IPS-15b (cell line): ENCODE results near the gene RBM17.

ENCODE experiments used
- H3K27me3 ChIP-seq: one replicate; pipeline ENCODE4 v1.6.1; 2013; ENCODE audit warnings: low read length; ENCODE audit not compliant: control insufficient read depth, insufficient read depth
- H3K36me3 ChIP-seq: one replicate; pipeline ENCODE4 v1.6.1; 2013; ENCODE audit warnings: low read length; ENCODE audit not compliant: control insufficient read depth, insufficient read depth
- H3K4me1 ChIP-seq: one replicate; pipeline ENCODE4 v1.6.1; 2013; ENCODE audit warnings: mild to moderate bottlenecking, low read length; ENCODE audit not compliant: control insufficient read depth, insufficient read depth
- H3K4me3 ChIP-seq: one replicate; pipeline ENCODE4 v1.5.1; 2013; ENCODE audit warnings: low read depth, low read length
- H3K9ac ChIP-seq: one replicate; pipeline ENCODE4 v1.6.1; 2013; ENCODE audit warnings: low read depth, mild to moderate bottlenecking, low read length
- H3K9me3 ChIP-seq: one replicate; pipeline ENCODE4 v1.6.1; 2013; ENCODE audit warnings: mild to moderate bottlenecking, low read length; ENCODE audit not compliant: control insufficient read depth, insufficient read depth

The RBM17 gene

DNA sequence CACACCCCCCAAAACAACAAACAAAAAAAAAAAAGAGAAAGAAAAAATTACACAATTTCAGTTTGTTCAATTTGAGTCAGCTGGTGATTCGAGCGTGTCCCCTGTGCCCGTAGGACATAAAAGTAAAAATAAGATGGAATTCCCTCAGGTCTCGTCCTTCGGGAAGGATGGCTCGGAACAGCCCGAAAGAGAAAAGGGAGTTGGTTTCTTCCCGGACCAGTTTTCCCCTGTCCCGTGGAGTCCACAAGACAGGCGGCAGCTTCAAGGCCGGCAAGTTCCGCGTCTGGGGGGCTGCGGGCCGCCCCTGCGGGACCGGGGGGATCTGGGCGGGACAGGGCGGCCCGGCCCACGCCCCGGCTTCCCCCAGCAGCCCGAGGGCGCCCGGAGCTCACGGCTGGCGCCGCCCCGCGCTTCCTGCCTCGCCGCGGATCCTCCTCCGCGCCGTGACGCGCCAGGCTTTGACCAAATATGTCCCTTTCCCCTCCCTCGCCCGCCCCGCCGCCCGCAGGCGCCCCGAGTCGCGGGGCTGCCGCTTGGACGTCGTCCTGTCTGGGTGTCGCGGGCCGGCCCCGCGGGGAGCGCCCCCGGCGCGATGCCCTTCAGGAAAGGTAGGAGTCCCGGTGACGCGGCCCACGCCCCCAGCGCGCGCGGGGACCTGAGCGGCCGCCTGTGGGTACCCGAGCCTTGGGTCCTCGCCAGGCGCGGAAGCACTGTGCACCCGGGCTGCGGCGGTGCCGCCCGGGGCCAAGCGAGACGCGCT is 55.8 kb downstream of the RBM17 start:
- Histone ChIP-seq H3K9me3 (no peaks in the 10 kb centered on the region), H3K27me3 (peaks cover 17% of the 10 kb centered on the region), H3K4me3 (peak overlapping the region; percentile 69), H3K4me1 (peaks cover 3% of the 10 kb centered on the region), H3K36me3 (no peaks in the 10 kb centered on the region), H3K9ac (peak overlapping the region; percentile 47)

DNA sequence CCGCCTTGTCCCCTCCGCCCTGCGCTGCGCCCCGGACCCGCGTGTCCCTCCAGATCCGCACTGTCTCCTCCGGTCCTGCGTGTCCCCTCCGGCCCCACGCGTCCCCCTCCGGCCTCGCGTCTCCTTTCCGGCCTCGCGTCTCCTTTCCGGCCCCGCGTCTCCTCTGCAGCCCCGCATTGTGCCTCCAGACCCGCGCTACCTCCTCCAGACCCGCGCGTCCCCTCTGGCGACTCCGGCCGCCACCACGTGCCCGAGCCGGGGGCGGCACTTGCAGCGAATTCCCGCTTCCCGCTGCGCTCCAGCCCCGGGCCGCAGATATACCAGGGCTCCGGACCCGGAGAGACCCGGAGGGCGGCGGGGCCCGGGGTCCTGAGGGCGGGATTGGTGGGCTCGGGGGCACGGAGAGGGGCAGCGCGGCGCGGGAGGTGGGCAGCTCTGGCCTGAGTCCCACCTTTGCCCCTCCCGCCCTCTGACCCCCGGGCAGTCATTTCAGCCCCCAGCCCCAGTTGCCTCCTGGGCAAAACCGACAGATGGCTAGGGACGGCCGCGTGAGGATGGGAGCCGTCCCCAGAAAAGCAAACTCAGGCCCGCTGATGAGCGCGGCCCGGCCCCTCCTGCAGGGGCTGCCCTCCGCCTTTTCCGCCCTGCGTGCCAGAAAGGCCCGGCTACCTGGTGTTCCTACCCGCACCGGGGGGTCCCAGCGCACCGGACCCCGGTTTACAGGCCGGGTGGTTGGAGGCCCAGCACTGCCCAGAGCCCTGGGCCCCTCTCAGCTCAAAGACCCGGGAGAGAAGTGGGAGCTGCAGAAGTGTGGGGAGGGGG is 56.5 kb downstream of the RBM17 start:
- no peaks in the 10 kb centered on the region for H3K36me3 ChIP-seq
- H3K4me3 ChIP-seq: peak overlapping the region; percentile 69
- peaks cover under 1% of the 10 kb centered on the region for H3K4me1 ChIP-seq
- H3K9ac ChIP-seq: peak overlapping the region; percentile 47
- peaks cover 17% of the 10 kb centered on the region for H3K27me3 ChIP-seq
- H3K9me3 ChIP-seq: no peaks in the 10 kb centered on the region

DNA sequence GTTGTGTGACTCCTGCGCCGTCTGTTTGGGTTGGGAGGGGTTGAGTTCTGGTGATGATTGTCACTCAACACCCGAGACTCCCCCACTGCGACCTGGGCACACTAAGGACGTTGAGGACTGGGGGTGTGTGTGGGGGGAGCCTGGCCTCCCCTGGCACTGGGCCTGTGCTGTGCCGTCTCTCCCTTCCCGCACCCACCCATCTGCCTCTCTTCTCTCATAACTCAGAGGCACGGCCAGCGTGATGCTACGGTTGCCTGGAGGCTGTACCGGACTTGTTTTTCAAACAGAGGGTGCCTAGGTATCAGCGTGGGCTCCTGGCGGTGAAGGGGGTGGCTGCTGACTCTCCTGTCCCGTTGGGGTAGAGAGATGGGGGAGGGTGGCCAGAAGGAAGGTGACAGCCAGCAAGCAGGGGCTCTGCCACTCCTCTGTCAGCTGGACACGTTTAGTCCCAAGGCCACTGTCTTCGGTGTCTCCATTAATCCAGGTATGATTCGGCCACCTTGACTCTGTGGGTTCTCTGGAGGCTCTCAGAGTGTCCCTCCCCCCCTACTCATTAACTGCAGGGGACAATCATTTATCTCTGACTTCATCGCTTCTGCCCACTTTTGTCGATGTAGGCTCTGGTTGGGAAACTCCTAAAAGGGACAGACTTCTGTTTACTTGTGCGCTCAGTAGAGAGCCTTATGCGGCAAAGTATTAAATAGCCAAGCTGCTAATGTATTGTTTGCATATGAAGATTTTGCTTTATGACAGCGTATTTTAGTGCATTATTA is 57.4 kb downstream of the RBM17 start:
- H3K36me3 ChIP-seq: no peaks in the 10 kb centered on the region
- peaks cover 12% of the 10 kb centered on the region for H3K27me3 ChIP-seq
- no peak overlapping the region for H3K9ac ChIP-seq
- H3K4me3 ChIP-seq: peak overlapping the region; percentile 69
- H3K4me1 ChIP-seq: no peaks in the 10 kb centered on the region
- no peaks in the 10 kb centered on the region for H3K9me3 ChIP-seq

DNA sequence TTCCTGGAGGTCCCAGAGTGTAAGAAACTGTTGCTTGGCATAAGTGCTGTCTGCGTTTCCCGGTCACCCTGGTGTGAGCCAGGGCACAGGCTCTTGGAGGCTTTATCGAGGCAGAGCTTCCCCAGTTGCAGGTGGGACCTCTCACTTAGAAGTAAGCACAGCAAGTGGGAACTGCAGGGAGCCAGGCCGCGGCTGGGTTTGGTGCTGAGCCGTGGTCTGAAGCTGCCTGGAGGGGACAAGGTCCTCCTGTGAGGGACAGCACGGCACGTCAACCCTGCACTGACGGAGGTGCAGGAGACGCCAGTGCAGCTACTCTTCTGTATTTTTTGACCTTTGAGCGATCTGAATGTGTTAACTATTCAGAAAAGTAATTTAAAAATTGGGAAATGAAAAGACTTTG is 58.1 kb downstream of the RBM17 start:
- Histone ChIP-seq H3K4me3 (no peak overlapping the region), H3K9ac (no peak overlapping the region)

DNA sequence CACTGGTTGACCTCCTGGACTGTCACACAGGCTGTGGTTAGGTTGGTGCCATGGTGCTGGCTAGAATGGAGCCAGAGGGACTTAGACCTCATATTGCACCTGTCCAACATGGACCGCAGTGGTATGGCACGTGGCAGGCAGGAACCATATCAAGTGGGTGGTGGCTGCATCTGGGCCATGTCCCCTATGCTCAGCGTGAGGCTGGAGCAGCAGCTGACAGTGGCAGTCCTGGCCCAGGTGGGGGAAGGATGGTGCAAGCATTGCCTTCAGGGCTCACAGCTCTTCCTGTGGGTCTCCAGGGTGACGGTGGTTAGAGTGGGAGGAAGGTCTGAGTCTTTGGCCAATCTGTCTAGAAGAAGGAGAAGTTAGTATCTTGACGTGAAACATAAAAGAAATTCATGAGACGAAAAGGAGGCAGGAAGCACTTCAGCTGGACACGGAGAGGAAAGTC is 59.4 kb downstream of the RBM17 start:
- no peaks in the 10 kb centered on the region for H3K36me3 ChIP-seq
- H3K4me1 ChIP-seq: no peaks in the 10 kb centered on the region
- H3K27me3 ChIP-seq: peaks cover 9% of the 10 kb centered on the region
- H3K9ac ChIP-seq: no peak overlapping the region
- no peak overlapping the region for H3K4me3 ChIP-seq
- no peaks in the 10 kb centered on the region for H3K9me3 ChIP-seq

More for the DNA sequence above, 58.1 kb downstream of the RBM17 start:
- Histone ChIP-seq H3K4me1 (no peaks in the 10 kb centered on the region), H3K9me3 (no peaks in the 10 kb centered on the region), H3K36me3 (no peaks in the 10 kb centered on the region), H3K27me3 (peaks cover 9% of the 10 kb centered on the region)

DNA sequence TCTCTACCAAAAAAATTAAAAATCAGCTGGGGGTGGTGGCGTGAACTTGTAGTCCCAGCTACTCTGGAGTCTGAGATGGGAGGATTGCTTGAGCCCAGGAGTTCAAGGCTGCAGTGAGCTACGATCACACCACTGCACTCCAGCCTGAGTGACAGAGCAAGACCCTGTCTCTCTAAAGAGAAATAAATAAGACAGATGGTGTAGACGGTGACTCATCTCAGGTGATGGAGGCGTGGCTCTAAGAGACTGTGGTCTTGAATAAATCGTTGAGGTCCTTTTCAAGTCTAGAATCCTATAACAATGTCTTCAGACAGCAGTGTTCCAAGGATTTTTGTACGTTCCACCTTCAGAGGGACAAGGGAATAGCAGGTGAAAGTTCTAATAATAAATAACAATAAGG is 60.1 kb downstream of the RBM17 start:
- no peaks in the 10 kb centered on the region for H3K9me3 ChIP-seq
- H3K4me1 ChIP-seq: no peaks in the 10 kb centered on the region
- H3K9ac ChIP-seq: no peak overlapping the region
- no peak overlapping the region for H3K4me3 ChIP-seq
- H3K36me3 ChIP-seq: no peaks in the 10 kb centered on the region
- H3K27me3 ChIP-seq: peaks cover 3% of the 10 kb centered on the region

DNA sequence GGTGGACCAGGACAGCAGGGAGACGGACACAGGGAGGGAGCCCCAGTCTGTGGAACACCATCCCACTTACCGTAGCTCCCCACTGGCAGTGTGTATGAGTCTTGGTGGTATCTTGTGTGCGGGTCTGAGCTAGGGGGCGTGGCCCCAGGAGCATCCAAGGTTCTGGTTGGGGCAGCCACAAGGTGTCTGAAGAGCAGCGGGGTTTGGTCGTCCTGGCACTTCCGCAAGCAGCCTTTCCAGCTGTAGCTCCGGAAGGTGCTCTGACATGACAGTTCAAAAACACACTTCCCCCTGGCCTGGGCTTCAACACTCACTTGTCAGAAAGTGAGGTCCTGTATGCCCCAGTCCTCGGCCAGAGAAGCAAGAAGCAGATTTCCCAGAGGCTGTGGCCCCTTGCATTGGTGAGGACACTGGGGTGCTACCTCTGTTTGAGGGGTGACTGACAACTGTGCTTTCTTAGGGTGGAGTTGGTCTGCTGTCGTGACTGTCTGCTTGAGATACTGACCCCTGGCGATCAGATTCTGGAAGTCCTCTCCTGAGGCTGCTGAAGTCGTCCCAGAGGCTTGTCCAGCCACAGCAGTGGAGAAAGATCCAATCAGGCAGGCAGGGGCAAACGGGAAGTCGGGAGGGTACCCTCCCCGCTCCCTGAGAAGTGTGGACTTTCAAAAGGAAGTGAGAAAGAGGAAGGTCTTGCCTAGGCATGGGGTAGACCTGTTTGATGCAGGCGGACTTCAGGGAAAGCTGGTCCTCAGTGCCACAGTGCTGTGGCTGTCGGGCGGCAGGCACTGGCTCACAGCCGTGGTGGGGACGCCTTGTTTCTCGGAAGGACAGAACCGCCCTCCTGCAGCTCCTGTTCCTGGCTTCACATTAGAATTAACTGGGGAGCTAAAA is 62.5 kb downstream of the RBM17 start:
- Histone ChIP-seq H3K36me3 (no peaks in the 10 kb centered on the region), H3K27me3 (peaks cover 3% of the 10 kb centered on the region), H3K9me3 (no peaks in the 10 kb centered on the region), H3K4me3 (peak overlapping the region; percentile 12), H3K4me1 (no peaks in the 10 kb centered on the region), H3K9ac (no peak overlapping the region)

DNA sequence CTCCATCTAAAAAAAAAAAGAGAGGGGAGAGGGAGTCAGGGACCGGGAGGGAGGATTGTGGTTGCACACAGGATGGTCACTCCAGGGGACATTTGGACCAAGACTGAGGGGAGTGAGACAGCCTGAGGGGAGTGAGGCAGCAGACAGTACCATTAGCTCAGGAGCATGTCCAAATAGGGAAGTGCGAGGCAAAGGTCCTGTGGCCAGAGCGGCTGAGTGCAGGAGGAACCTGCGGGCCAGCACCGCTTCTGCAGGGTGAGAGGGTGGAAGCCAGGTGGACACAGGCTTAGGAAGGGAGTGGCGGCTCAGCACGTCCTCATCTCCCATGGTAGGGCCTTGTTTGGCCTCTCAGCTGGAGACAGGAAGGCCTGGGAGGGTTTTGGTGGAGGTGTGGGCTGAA is 65.0 kb downstream of the RBM17 start:
- Histone ChIP-seq H3K4me3 (no peak overlapping the region), H3K4me1 (no peaks in the 10 kb centered on the region), H3K9me3 (no peaks in the 10 kb centered on the region), H3K27me3 (no peaks in the 10 kb centered on the region), H3K36me3 (no peaks in the 10 kb centered on the region), H3K9ac (no peak overlapping the region)

DNA sequence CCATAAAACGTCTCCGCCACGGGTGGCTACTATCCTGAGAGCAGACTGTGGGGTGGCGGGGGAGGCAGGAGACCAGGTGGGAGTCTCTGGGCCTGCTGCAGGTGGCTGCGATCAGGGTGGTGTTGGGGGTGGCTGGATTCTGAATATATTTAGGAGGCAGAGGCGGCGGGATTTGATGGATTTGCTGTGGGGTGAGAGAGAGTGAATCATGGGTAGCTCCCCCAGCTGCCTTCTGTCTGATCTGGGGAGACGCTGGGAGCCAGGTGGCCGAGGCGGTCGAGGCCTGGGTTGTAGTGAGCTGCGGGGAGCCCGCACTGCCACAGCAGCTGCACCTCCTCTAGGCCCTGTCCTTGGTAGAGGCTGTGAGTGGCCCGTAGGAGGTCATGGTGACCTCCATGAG is 65.7 kb downstream of the RBM17 start:
- Histone ChIP-seq H3K4me1 (no peaks in the 10 kb centered on the region), H3K4me3 (no peak overlapping the region), H3K27me3 (no peaks in the 10 kb centered on the region), H3K36me3 (no peaks in the 10 kb centered on the region), H3K9me3 (no peaks in the 10 kb centered on the region), H3K9ac (no peak overlapping the region)

DNA sequence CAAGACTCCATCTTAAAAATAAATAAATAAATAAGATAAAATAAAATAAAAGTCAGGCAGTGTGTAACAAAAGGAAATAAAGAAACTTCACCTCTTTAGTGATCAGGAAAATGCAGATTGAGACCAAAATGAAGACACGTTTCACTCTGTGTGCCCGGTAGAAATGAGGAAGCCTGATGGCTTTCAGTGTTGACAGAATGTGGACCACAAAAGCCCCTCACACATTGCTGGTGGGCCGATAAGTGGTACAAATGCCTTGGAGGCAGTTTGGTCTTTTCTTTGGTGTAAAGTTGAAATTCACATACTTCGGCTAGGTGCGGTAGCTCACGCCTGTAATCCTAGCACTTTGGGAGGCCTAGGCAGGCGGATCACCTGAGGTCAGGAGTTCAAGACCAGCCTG is 69.4 kb downstream of the RBM17 start:
- no peak overlapping the region for H3K4me3 ChIP-seq
- H3K9ac ChIP-seq: no peak overlapping the region
- no peaks in the 10 kb centered on the region for H3K4me1 ChIP-seq
- no peaks in the 10 kb centered on the region for H3K9me3 ChIP-seq
- H3K36me3 ChIP-seq: no peaks in the 10 kb centered on the region
- no peaks in the 10 kb centered on the region for H3K27me3 ChIP-seq

DNA sequence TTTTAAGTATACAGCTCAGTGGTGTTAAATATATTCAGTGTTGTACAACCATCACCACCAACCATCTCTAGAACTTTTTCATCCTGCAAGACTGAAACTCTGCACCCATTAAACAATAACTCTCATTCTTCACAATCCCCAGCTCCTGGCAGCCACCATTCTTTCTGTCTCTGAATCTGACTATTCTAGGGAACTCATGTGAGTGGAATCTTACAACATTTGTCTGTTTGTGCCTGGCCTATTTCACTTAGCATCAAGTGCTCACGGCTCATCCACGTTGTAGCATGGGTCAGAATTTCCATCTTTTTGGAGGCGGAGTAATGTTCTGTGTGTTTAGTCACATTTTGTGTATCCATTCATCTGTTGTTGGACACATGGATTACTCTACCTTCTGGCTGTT is 73.1 kb downstream of the RBM17 start:
- Histone ChIP-seq H3K4me1 (no peaks in the 10 kb centered on the region), H3K36me3 (no peaks in the 10 kb centered on the region), H3K4me3 (no peak overlapping the region), H3K9me3 (no peaks in the 10 kb centered on the region), H3K9ac (no peak overlapping the region), H3K27me3 (no peaks in the 10 kb centered on the region)
